H9 (cell line): Measurements from ENCODE around the gene UBTF. TPM values are rescaled to one million over a fixed set of nuclear protein-coding genes. Genes with fewer than 3 reads are reported as not detected.

Source experiments
- DNase-seq: peaks from one replicate; pipeline ENCODE4 v3.0.0-alpha.2; 2017
- H2AFZ ChIP-seq: one replicate; pipeline ENCODE4 v1.6.1; 2013; ENCODE audit warnings: mild to moderate bottlenecking, low read length, control low read depth, moderate library complexity
- H2AK5ac ChIP-seq: 2 replicates; pipeline ENCODE4 v1.6.1; 2013; ENCODE audit warnings: low read length, control low read depth, mixed read lengths; ENCODE audit not compliant: insufficient read length
- H2BK120ac ChIP-seq: one replicate; pipeline ENCODE4 v1.6.1; 2013; ENCODE audit warnings: low read depth, mild to moderate bottlenecking, low read length, control low read depth, inconsistent platforms; ENCODE audit not compliant: poor library complexity, severe bottlenecking
- H2BK12ac ChIP-seq: 2 replicates; pipeline ENCODE4 v1.6.1; 2013; ENCODE audit warnings: low read length, control low read depth, mixed read lengths, low read depth; ENCODE audit not compliant: insufficient read length
- H2BK15ac ChIP-seq: 2 replicates; pipeline ENCODE4 v1.6.1; 2013; ENCODE audit warnings: low read depth, low read length, control low read depth
- H2BK20ac ChIP-seq: one replicate; pipeline ENCODE4 v1.6.1; 2013; ENCODE audit warnings: low read depth, mild to moderate bottlenecking, low read length, control low read depth, inconsistent platforms; ENCODE audit not compliant: poor library complexity, severe bottlenecking
- H2BK5ac ChIP-seq: 2 replicates; pipeline ENCODE4 v1.6.1; 2013; ENCODE audit warnings: low read length, control low read depth, mixed read lengths; ENCODE audit not compliant: insufficient read length
- H3K14ac ChIP-seq: 2 replicates; pipeline ENCODE4 v1.6.1; 2013; ENCODE audit warnings: low read length, control low read depth; ENCODE audit not compliant: insufficient read depth
- H3K18ac ChIP-seq: 2 replicates; pipeline ENCODE4 v1.6.1; 2013; ENCODE audit warnings: low read depth, mild to moderate bottlenecking, mixed read lengths, low read length, control low read depth; ENCODE audit not compliant: insufficient read length
- H3K23ac ChIP-seq: 2 replicates; pipeline ENCODE4 v1.6.1; 2013; ENCODE audit warnings: low read length, control low read depth, mixed read lengths, low read depth; ENCODE audit not compliant: insufficient read length
- H3K23me2 ChIP-seq: 2 replicates; pipeline ENCODE4 v1.6.1; 2013; ENCODE audit warnings: low read depth, mild to moderate bottlenecking, mixed read lengths, low read length, control low read depth; ENCODE audit not compliant: insufficient read length, poor library complexity, severe bottlenecking
- H3K27ac ChIP-seq: 2 replicates; pipeline ENCODE4 v1.5.1; 2013; ENCODE audit warnings: low read length, control low read depth, mixed read lengths, low read depth; ENCODE audit not compliant: insufficient read length
- H3K27me3 ChIP-seq: 2 replicates; pipeline ENCODE4 v1.6.1; 2013; ENCODE audit warnings: low read length, control low read depth, inconsistent platforms; ENCODE audit not compliant: insufficient read depth
- H3K4ac ChIP-seq: 2 replicates; pipeline ENCODE4 v1.6.1; 2013; ENCODE audit warnings: low read depth, mild to moderate bottlenecking, control low read depth, inconsistent platforms, low read length, moderate library complexity
- H3K4me1 ChIP-seq: 2 replicates; pipeline ENCODE4 v1.6.1; 2013; ENCODE audit warnings: low read length, control low read depth, inconsistent platforms; ENCODE audit not compliant: insufficient read depth
- H3K4me2 ChIP-seq: 2 replicates; pipeline ENCODE4 v1.6.1; 2013; ENCODE audit warnings: low read length, control low read depth, mixed read lengths; ENCODE audit not compliant: insufficient read length, insufficient read depth
- H3K56ac ChIP-seq: 2 replicates; pipeline ENCODE4 v1.6.1; 2013; ENCODE audit warnings: low read depth, mild to moderate bottlenecking, mixed read lengths, low read length, control low read depth; ENCODE audit not compliant: insufficient read length
- H3K79me1 ChIP-seq: 2 replicates; pipeline ENCODE4 v1.6.1; 2013; ENCODE audit warnings: low read depth, mild to moderate bottlenecking, moderate library complexity, low read length, control low read depth, inconsistent platforms; ENCODE audit not compliant: insufficient read depth, poor library complexity, severe bottlenecking
- H3K79me2 ChIP-seq: 2 replicates; pipeline ENCODE4 v1.6.1; 2013; ENCODE audit warnings: low read length, control low read depth, inconsistent platforms; ENCODE audit not compliant: insufficient read depth
- H3K9ac ChIP-seq: 2 replicates; pipeline ENCODE4 v1.6.1; 2013; ENCODE audit warnings: low read length, control low read depth, mixed read lengths; ENCODE audit not compliant: insufficient read length; ENCODE audit errors: extremely low read depth
- H3K9me3 ChIP-seq: one replicate; pipeline ENCODE4 v1.6.1; 2013; ENCODE audit warnings: low read depth, low read length, inconsistent platforms; ENCODE audit not compliant: control insufficient read depth
- H3T11ph ChIP-seq: one replicate; pipeline ENCODE4 v1.6.1; 2013; ENCODE audit warnings: mild to moderate bottlenecking, low read length, control low read depth, inconsistent platforms
- H4K20me1 ChIP-seq: one replicate; pipeline ENCODE4 v1.6.1; 2013; ENCODE audit not compliant: control insufficient read depth, insufficient read length, insufficient read depth
- H4K5ac ChIP-seq: 2 replicates; pipeline ENCODE4 v1.6.1; 2013; ENCODE audit warnings: low read depth, mild to moderate bottlenecking, mixed read lengths, low read length, control low read depth; ENCODE audit not compliant: insufficient read length
- H4K8ac ChIP-seq: replicated peaks from 2 replicates; pipeline ENCODE4 v1.6.1; 2013; ENCODE audit warnings: low read length, control low read depth, mixed read lengths, low read depth; ENCODE audit not compliant: insufficient read length
- H4K91ac ChIP-seq: 2 replicates; pipeline ENCODE4 v1.6.1; 2013; ENCODE audit warnings: low read depth, mild to moderate bottlenecking, moderate library complexity, mixed read lengths, low read length, control low read depth; ENCODE audit not compliant: insufficient read length
- H3K27ac Mint-ChIP-seq, 3 experiments: 2 replicates in 2 of 3; 3 replicates in 1 of 3; pipeline ENCODE4 v1.8.0; 2020 to 2021; ENCODE audit warnings: mixed read lengths in 3 of 3, mild to moderate bottlenecking in 1 of 3, moderate library complexity in 1 of 3
- H3K27me3 Mint-ChIP-seq: 2 replicates; pipeline ENCODE4 v1.8.0; 2021; ENCODE audit warnings: low read depth, mild to moderate bottlenecking, moderate library complexity, mixed read lengths
- H3K36me3 Mint-ChIP-seq, 3 experiments: 2 replicates in 2 of 3; 3 replicates in 1 of 3; pipeline ENCODE4 v1.8.0; 2020 to 2021; ENCODE audit warnings: low read depth in 3 of 3, mixed read lengths in 3 of 3; ENCODE audit not compliant: insufficient read depth in 1 of 3
- H3K4me1 Mint-ChIP-seq, 2 experiments: 2 replicates each; pipeline ENCODE4 v1.8.0; 2020; ENCODE audit warnings: mixed read lengths in 2 of 2
- H3K4me3 Mint-ChIP-seq, 2 experiments: 2 replicates in 1 of 2; 3 replicates in 1 of 2; pipeline ENCODE4 v1.8.0; 2020 to 2021; ENCODE audit warnings: mild to moderate bottlenecking in 2 of 2, mixed read lengths in 2 of 2, moderate library complexity in 1 of 2
- H3K9me3 Mint-ChIP-seq, 2 experiments: 2 replicates in 1 of 2; 3 replicates in 1 of 2; pipeline ENCODE4 v1.8.0; 2020; ENCODE audit warnings: mild to moderate bottlenecking in 2 of 2, mixed read lengths in 2 of 2, moderate library complexity in 1 of 2
- WGBS: extraction: QIAGEN DNeasy Blood & Tissue Kit; methylation state at CpG from one replicate; pipeline ENCODE4 v1.1.7; 2013; ENCODE audit warnings: missing lambda C conversion rate, low lambda C conversion rate, mixed read lengths; ENCODE audit not compliant: insufficient read length; ENCODE audit errors: extremely low coverage; 5-methylcytosine and 5-hydroxymethylcytosine counted together
- total RNA-seq: library from RNA; stranded (reverse); gene quantifications from 2 replicates; pipeline ENCODE4 v1.2.1, GENCODE V29; 2021
- TF ChIP-seq, protein P1 (sequence below): fragments of 200-600 bp; sonication (generic); conservative IDR thresholded peaks from 3 replicates; pipeline ENCODE4 v1.8.0; 2021; ENCODE audit warnings: antibody characterized with exemption, mild to moderate bottlenecking

Gene UBTF
- total RNA-seq, 1 experiment from 2014 or later, result 151 TPM

GRCh38 chr17:44218344-44219107 lies 949 bp downstream of the UBTF start:
- Histone ChIP-seq H2BK12ac (no peak overlapping the region), H3K56ac (no peak overlapping the region), H4K91ac (no peak overlapping the region), H4K8ac (no peak overlapping the region), H2BK5ac (no peak overlapping the region), H3K18ac (peak overlapping the region; percentile 22), H4K5ac (no peak overlapping the region), H4K20me1 (no peaks in the 10 kb centered on the region), H3K14ac (peak overlapping the region; percentile 59), H3K9me3 (no peaks in the 10 kb centered on the region), H2BK15ac (no peak overlapping the region), H3K79me2 (peaks cover 6% of the 10 kb centered on the region; the same call in 1 of the 2 replicates), H3K4me2 (peak overlapping the region; percentile 60), H2AFZ (no peak overlapping the region), H3K23me2 (peaks cover 27% of the 10 kb centered on the region), H3K23ac (no peak overlapping the region), H2AK5ac (no peak overlapping the region), H3K27me3 (no peaks in the 10 kb centered on the region), H3K9ac (peak overlapping the region; percentile 27), H3K4ac (no peak overlapping the region), H3K27ac (no peak overlapping the region), H3K79me1 (peaks cover 6% of the 10 kb centered on the region), H2BK120ac (no peak overlapping the region), H2BK20ac (no peak overlapping the region), H3T11ph (no peak overlapping the region), H3K4me1 (0 out of 2 replicates have a peak, but pooled peaks cover 4% of the 10 kb centered on the region)
- Mint-ChIP-seq H3K9me3 (no peaks in the 10 kb centered on the region; a peak in 1 of 5 replicates), H3K4me1 (peaks cover 17 to 21% of the 10 kb centered on the region in 2 experiments), H3K27me3 (no peaks in the 10 kb centered on the region), H3K36me3 (peaks cover 23 to 45% (median 41%) of the 10 kb centered on the region in 3 experiments; a peak in 6 of 7 replicates), H3K4me3 (peak overlapping the region; percentile 76 to 83), H3K27ac (peak overlapping the region in 1 of 3 experiments; percentile 87; a peak in 1 of 7 replicates)
- DNase-seq, result peak; percentile 85
- no CpG with 5 or more reads among the region's 89 CpGs for WGBS
- TF ChIP-seq, protein P1, sequence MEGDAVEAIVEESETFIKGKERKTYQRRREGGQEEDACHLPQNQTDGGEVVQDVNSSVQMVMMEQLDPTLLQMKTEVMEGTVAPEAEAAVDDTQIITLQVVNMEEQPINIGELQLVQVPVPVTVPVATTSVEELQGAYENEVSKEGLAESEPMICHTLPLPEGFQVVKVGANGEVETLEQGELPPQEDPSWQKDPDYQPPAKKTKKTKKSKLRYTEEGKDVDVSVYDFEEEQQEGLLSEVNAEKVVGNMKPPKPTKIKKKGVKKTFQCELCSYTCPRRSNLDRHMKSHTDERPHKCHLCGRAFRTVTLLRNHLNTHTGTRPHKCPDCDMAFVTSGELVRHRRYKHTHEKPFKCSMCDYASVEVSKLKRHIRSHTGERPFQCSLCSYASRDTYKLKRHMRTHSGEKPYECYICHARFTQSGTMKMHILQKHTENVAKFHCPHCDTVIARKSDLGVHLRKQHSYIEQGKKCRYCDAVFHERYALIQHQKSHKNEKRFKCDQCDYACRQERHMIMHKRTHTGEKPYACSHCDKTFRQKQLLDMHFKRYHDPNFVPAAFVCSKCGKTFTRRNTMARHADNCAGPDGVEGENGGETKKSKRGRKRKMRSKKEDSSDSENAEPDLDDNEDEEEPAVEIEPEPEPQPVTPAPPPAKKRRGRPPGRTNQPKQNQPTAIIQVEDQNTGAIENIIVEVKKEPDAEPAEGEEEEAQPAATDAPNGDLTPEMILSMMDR, result peak; percentile 64
